GM12892 (cell line): Measurements from ENCODE around the gene CPA2.

Source experiments
- POLR2A ChIP-seq: IDR thresholded peaks from 2 replicates; pipeline ENCODE4 v1.6.1; 2011; ENCODE audit warnings: low read depth, low read length, control low read depth
- POLR2AphosphoS5 ChIP-seq: IDR thresholded peaks from 2 replicates; pipeline ENCODE4 v1.6.1; 2011; ENCODE audit warnings: low read depth, low read length, control low read depth

- no peak for TF ChIP-seq POLR2AphosphoS5
- TF ChIP-seq POLR2A: no peak
Observed at GRCh38 chr7:130254555-130254954, 12.1 kb upstream of the CPA2 start.
